ENCODE measurements around the gene SLC4A8.

SLC4A8 gene

GRCh38 chr12:51382173-51382572 is 42.5 kb upstream of the SLC4A8 start:
- TF ChIP-seq CTCF (IDR thresholded peaks at IDR 0.05) (no peak), ZFX (IDR thresholded peaks at IDR 0.05; ENCODE audit: borderline replicate concordance) (no peak)
- no peak overlapping the region for H3K27ac ChIP-seq

GRCh38 chr12:51383269-51383905 is 41.2 kb upstream of the SLC4A8 start:
- H3K27ac ChIP-seq: no peak overlapping the region
- TF ChIP-seq CTCF (IDR thresholded peaks at IDR 0.05) (no peak), ZFX (IDR thresholded peaks at IDR 0.05; ENCODE audit: borderline replicate concordance) (no peak)

GRCh38 chr12:51386351-51386750 is 38.3 kb upstream of the SLC4A8 start:
- no peak overlapping the region for H3K27ac ChIP-seq
- no peak for TF ChIP-seq ZFX (IDR thresholded peaks at IDR 0.05; ENCODE audit: borderline replicate concordance)
- TF ChIP-seq CTCF (IDR thresholded peaks at IDR 0.05): no peak

- H3K27ac ChIP-seq: no peak overlapping the region
These were observed 36.4 kb upstream of the SLC4A8 start for GRCh38 chr12:51388069-51388799.

GRCh38 chr12:51388846-51389245 is 35.8 kb upstream of the SLC4A8 start:
- H3K27ac ChIP-seq: no peak overlapping the region
- TF ChIP-seq ZFX (IDR thresholded peaks at IDR 0.05; ENCODE audit: borderline replicate concordance): no peak

More at GRCh38 chr12:51388069-51388799, 36.4 kb upstream of the SLC4A8 start:
- no peak for TF ChIP-seq CTCF (IDR thresholded peaks at IDR 0.05)
- no peak for TF ChIP-seq ZFX (IDR thresholded peaks at IDR 0.05; ENCODE audit: borderline replicate concordance)

- no peak overlapping the region for H3K27ac ChIP-seq
- TF ChIP-seq ZFX (IDR thresholded peaks at IDR 0.05; ENCODE audit: borderline replicate concordance): no peak
- TF ChIP-seq CTCF (IDR thresholded peaks at IDR 0.05): no peak
These were observed 35.2 kb upstream of the SLC4A8 start for GRCh38 chr12:51389302-51389999.

GRCh38 chr12:51390457-51390856 is 34.2 kb upstream of the SLC4A8 start:
- TF ChIP-seq CTCF (IDR thresholded peaks at IDR 0.05) (no peak), ZFX (IDR thresholded peaks at IDR 0.05; ENCODE audit: borderline replicate concordance) (no peak)
- no peak overlapping the region for H3K27ac ChIP-seq

All from 22Rv1 (cell line).